Peyer's patch (tissue), 4 donors: ENCODE data around the gene MAN1C1.

ENCODE experiments used
- CTCF ChIP-seq, 6 experiments: fragments of 450-650 bp in 4 of 6; fragments of 200-600 bp in 2 of 6; sonication (generic) in 1 of 6; IDR thresholded peaks; one replicate each; pipeline ENCODE4 v1.5.1; 2017 to 2019; ENCODE audit warnings: antibody characterized with exemption in 6 of 6, mild to moderate bottlenecking in 3 of 6, moderate library complexity in 1 of 6
- POLR2A ChIP-seq, 2 donors: fragments of 450-650 bp; IDR thresholded peaks; one replicate each; pipeline ENCODE4 v1.5.1; 2017; ENCODE audit warnings: antibody characterized with exemption in 2 of 2, mild to moderate bottlenecking in 2 of 2, moderate library complexity in 2 of 2

GRCh38 chr1:25780318-25781129 is 163.9 kb downstream of the MAN1C1 start:
- no peak for TF ChIP-seq CTCF (IDR thresholded peaks at IDR 0.05)
- no peak for TF ChIP-seq POLR2A (IDR thresholded peaks at IDR 0.05)
